HEK293 (cell line): Measurements from ENCODE around the gene SULT2B1.

Source experiments
- ATF2 ChIP-seq: fragments of 450-650 bp; formaldehyde crosslinking; IDR thresholded peaks from 2 replicates; pipeline ENCODE4 v1.5.1; 2016; ENCODE audit warnings: missing biosample characterization, missing genetic modification characterization, low read depth
- GLI4 ChIP-seq: fragments of 450-650 bp; formaldehyde crosslinking; IDR thresholded peaks from 2 replicates; pipeline ENCODE4 v1.5.1; 2016; ENCODE audit warnings: missing biosample characterization, missing genetic modification characterization
- PRDM10 ChIP-seq: fragments of 450-650 bp; formaldehyde crosslinking; IDR thresholded peaks from 2 replicates; pipeline ENCODE4 v1.5.1; 2016; ENCODE audit warnings: missing biosample characterization, missing genetic modification characterization
- SCRT2 ChIP-seq: fragments of 450-650 bp; formaldehyde crosslinking; IDR thresholded peaks from 2 replicates; pipeline ENCODE4 v1.5.1; 2016; ENCODE audit warnings: missing biosample characterization, missing genetic modification characterization
- SP2 ChIP-seq: fragments of 450-650 bp; formaldehyde crosslinking; IDR thresholded peaks from 2 replicates; pipeline ENCODE4 v1.5.1; 2016; ENCODE audit warnings: missing biosample characterization, missing genetic modification characterization
- WT1 ChIP-seq: fragments of 450-650 bp; formaldehyde crosslinking; IDR thresholded peaks from 2 replicates; pipeline ENCODE4 v1.5.1; 2016; ENCODE audit warnings: missing biosample characterization, missing genetic modification characterization
- ZBTB8A ChIP-seq: fragments of 450-650 bp; formaldehyde crosslinking; IDR thresholded peaks from 2 replicates; pipeline ENCODE4 v1.5.1; 2016; ENCODE audit warnings: missing biosample characterization, missing genetic modification characterization
- ZFP3 ChIP-seq: fragments of 450-650 bp; formaldehyde crosslinking; IDR thresholded peaks from 2 replicates; pipeline ENCODE4 v1.5.1; 2016; ENCODE audit warnings: low read depth, missing biosample characterization, missing genetic modification characterization
- ZFP37 ChIP-seq: fragments of 450-650 bp; formaldehyde crosslinking; IDR thresholded peaks from 2 replicates; pipeline ENCODE4 v1.5.1; 2016; ENCODE audit warnings: missing biosample characterization, missing genetic modification characterization
- ZNF121 ChIP-seq: fragments of 450-650 bp; formaldehyde crosslinking; IDR thresholded peaks from 2 replicates; pipeline ENCODE4 v1.5.1; 2016; ENCODE audit warnings: missing biosample characterization, missing genetic modification characterization
- ZNF155 ChIP-seq: fragments of 450-650 bp; formaldehyde crosslinking; IDR thresholded peaks from 2 replicates; pipeline ENCODE4 v1.5.1; 2016; ENCODE audit warnings: missing biosample characterization, missing genetic modification characterization
- ZNF174 ChIP-seq: fragments of 450-650 bp; formaldehyde crosslinking; IDR thresholded peaks from 2 replicates; pipeline ENCODE4 v1.5.0; 2017; ENCODE audit warnings: missing biosample characterization, mild to moderate bottlenecking, missing genetic modification characterization
- ZNF302 ChIP-seq: fragments of 450-650 bp; formaldehyde crosslinking; IDR thresholded peaks from 2 replicates; pipeline ENCODE4 v1.5.1; 2016; ENCODE audit warnings: missing biosample characterization, missing genetic modification characterization, low read depth
- ZNF324 ChIP-seq: fragments of 450-650 bp; formaldehyde crosslinking; IDR thresholded peaks from 2 replicates; pipeline ENCODE4 v1.5.1; 2016; ENCODE audit warnings: missing biosample characterization, missing genetic modification characterization
- ZNF404 ChIP-seq: fragments of 450-650 bp; formaldehyde crosslinking; IDR thresholded peaks from 2 replicates; pipeline ENCODE4 v1.5.1; 2017; ENCODE audit warnings: missing biosample characterization, missing genetic modification characterization
- ZNF426 ChIP-seq: fragments of 450-650 bp; formaldehyde crosslinking; IDR thresholded peaks from 2 replicates; pipeline ENCODE4 v1.5.1; 2017; ENCODE audit warnings: missing biosample characterization, missing genetic modification characterization, mild to moderate bottlenecking, inconsistent platforms, moderate library complexity
- ZNF449 ChIP-seq: fragments of 450-650 bp; formaldehyde crosslinking; IDR thresholded peaks from 2 replicates; pipeline ENCODE4 v1.5.1; 2017; ENCODE audit warnings: missing biosample characterization, mild to moderate bottlenecking, missing genetic modification characterization, moderate library complexity
- ZNF473 ChIP-seq: fragments of 450-650 bp; formaldehyde crosslinking; IDR thresholded peaks from 2 replicates; pipeline ENCODE4 v1.5.1; 2017; ENCODE audit warnings: missing biosample characterization, missing genetic modification characterization
- ZNF518A ChIP-seq: fragments of 450-650 bp; formaldehyde crosslinking; conservative IDR thresholded peaks from 2 replicates; pipeline ENCODE4 v1.5.1; 2016; ENCODE audit warnings: low read depth, missing biosample characterization, missing genetic modification characterization
- ZNF548 ChIP-seq: fragments of 450-650 bp; formaldehyde crosslinking; IDR thresholded peaks from 2 replicates; pipeline ENCODE4 v1.5.1; 2016; ENCODE audit warnings: missing biosample characterization, missing genetic modification characterization
- ZNF561 ChIP-seq: fragments of 450-650 bp; IDR thresholded peaks from 2 replicates; pipeline ENCODE4 v1.5.1; 2018; ENCODE audit warnings: missing biosample characterization, missing genetic modification characterization, borderline replicate concordance
- ZNF580 ChIP-seq: fragments of 450-650 bp; formaldehyde crosslinking; IDR thresholded peaks from 2 replicates; pipeline ENCODE4 v1.5.1; 2016; ENCODE audit warnings: missing biosample characterization, missing genetic modification characterization
- ZSCAN30 ChIP-seq: fragments of 450-650 bp; IDR thresholded peaks from 2 replicates; pipeline ENCODE4 v1.5.1; 2018; ENCODE audit warnings: missing biosample characterization, mild to moderate bottlenecking, missing genetic modification characterization, moderate library complexity
- TF ChIP-seq, protein P1 (sequence below): fragments of 450-650 bp; formaldehyde crosslinking; IDR thresholded peaks from 2 replicates; pipeline ENCODE4 v1.5.1; 2016; ENCODE audit warnings: missing biosample characterization, missing genetic modification characterization

The SULT2B1 gene

GRCh38 chr19:48637948-48638830 lies 86.2 kb downstream of the SULT2B1 start (continued):
- TF ChIP-seq ZNF518A (tag by site-specific recombination) (no peak), ZNF404 (tag by site-specific recombination) (0 out of 2 replicates have a peak, but pooled peaks have one; percentile 34), WT1 (peak; percentile 6; the same call in 1 of the 2 replicates), SP2 (no peak), ZFP37 (tag by site-specific recombination) (peak; percentile 55; the same call in 1 of the 2 replicates), ZNF174 (tag by site-specific recombination) (no peak), ZBTB8A (tag by site-specific recombination) (no peak), ZSCAN30 (tag by site-specific recombination) (0 out of 2 replicates have a peak, but pooled peaks have one; percentile 7), ZNF121 (peak; percentile 39; the same call in 1 of the 2 replicates), ZNF302 (tag by site-specific recombination) (no peak), PRDM10 (peak; percentile 99), ZNF580 (peak; percentile 37; the same call in 1 of the 2 replicates), ZNF155 (tag by site-specific recombination) (no peak), ZNF426 (tag by site-specific recombination) (no peak), ZNF473 (tag by site-specific recombination) (no peak), ZNF449 (tag by site-specific recombination) (no peak; the same call in 1 of the 2 replicates), ZNF561 (tag by site-specific recombination) (no peak), GLI4 (tag by site-specific recombination) (0 out of 2 replicates have a peak, but pooled peaks have one; percentile 51), ZNF324 (tag by site-specific recombination) (0 out of 2 replicates have a peak, but pooled peaks have one; percentile 18), ZNF548 (tag by site-specific recombination) (no peak), ZFP3 (tag by site-specific recombination) (no peak), SCRT2 (tag by site-specific recombination) (0 out of 2 replicates have a peak, but pooled peaks have one; percentile 23), ATF2 (tag by site-specific recombination) (no peak)
- TF ChIP-seq, protein P1, sequence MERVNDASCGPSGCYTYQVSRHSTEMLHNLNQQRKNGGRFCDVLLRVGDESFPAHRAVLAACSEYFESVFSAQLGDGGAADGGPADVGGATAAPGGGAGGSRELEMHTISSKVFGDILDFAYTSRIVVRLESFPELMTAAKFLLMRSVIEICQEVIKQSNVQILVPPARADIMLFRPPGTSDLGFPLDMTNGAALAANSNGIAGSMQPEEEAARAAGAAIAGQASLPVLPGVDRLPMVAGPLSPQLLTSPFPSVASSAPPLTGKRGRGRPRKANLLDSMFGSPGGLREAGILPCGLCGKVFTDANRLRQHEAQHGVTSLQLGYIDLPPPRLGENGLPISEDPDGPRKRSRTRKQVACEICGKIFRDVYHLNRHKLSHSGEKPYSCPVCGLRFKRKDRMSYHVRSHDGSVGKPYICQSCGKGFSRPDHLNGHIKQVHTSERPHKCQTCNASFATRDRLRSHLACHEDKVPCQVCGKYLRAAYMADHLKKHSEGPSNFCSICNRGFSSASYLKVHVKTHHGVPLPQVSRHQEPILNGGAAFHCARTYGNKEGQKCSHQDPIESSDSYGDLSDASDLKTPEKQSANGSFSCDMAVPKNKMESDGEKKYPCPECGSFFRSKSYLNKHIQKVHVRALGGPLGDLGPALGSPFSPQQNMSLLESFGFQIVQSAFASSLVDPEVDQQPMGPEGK (tag by site-specific recombination): peak; percentile 5; the same call in 1 of the 2 replicates
